OCI-LY3 (cell line): ENCODE data around the gene TSPAN12.

Experiments
- EZH2phosphoT487 ChIP-seq: fragments of 200-600 bp; shearing (Covaris generic); IDR thresholded peaks from 2 replicates; pipeline ENCODE4 v1.6.1; 2018; ENCODE audit warnings: antibody characterized with exemption, mixed run types, low read depth
- TF ChIP-seq, protein P1 (sequence below): fragments of 200-600, 300-600 bp; sonication (generic); IDR thresholded peaks from 2 replicates; pipeline ENCODE4 v1.5.1; 2014; ENCODE audit warnings: antibody characterized with exemption, low read length, low read depth

DNA sequence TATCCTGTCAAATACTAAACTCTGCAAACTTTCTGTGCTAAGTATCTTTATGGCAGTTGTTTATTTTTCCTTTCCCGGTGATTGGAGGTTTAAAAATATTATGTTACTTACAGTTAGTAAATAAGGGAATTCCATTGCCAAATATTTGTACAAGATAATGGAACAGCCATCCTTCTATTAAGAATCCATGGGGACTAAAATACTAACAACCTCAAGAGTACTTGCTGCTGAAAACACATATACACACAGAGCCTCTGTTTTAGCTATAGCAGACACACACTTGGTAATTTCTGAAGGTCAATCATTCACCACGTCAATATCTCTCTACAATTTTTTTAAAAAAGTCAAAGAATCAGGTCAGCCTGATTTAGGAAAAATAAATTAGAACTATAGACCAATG is 32.4 kb downstream of the TSPAN12 start:
- TF ChIP-seq, protein P1, sequence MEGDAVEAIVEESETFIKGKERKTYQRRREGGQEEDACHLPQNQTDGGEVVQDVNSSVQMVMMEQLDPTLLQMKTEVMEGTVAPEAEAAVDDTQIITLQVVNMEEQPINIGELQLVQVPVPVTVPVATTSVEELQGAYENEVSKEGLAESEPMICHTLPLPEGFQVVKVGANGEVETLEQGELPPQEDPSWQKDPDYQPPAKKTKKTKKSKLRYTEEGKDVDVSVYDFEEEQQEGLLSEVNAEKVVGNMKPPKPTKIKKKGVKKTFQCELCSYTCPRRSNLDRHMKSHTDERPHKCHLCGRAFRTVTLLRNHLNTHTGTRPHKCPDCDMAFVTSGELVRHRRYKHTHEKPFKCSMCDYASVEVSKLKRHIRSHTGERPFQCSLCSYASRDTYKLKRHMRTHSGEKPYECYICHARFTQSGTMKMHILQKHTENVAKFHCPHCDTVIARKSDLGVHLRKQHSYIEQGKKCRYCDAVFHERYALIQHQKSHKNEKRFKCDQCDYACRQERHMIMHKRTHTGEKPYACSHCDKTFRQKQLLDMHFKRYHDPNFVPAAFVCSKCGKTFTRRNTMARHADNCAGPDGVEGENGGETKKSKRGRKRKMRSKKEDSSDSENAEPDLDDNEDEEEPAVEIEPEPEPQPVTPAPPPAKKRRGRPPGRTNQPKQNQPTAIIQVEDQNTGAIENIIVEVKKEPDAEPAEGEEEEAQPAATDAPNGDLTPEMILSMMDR: no peak
- no peak for TF ChIP-seq EZH2phosphoT487
